ENCODE data around the gene WDR38. TPM values are rescaled to one million over a fixed set of nuclear protein-coding genes. Genes with fewer than 3 reads are reported as not detected.
"Not testable (repeated sequence)": the region's sequence is repeated elsewhere in the genome, so short reads cannot be mapped to it uniquely, and the experiment has no call there.

The WDR38 gene
- total RNA-seq, 1 donor from 2014 or later, result not detected

DNA sequence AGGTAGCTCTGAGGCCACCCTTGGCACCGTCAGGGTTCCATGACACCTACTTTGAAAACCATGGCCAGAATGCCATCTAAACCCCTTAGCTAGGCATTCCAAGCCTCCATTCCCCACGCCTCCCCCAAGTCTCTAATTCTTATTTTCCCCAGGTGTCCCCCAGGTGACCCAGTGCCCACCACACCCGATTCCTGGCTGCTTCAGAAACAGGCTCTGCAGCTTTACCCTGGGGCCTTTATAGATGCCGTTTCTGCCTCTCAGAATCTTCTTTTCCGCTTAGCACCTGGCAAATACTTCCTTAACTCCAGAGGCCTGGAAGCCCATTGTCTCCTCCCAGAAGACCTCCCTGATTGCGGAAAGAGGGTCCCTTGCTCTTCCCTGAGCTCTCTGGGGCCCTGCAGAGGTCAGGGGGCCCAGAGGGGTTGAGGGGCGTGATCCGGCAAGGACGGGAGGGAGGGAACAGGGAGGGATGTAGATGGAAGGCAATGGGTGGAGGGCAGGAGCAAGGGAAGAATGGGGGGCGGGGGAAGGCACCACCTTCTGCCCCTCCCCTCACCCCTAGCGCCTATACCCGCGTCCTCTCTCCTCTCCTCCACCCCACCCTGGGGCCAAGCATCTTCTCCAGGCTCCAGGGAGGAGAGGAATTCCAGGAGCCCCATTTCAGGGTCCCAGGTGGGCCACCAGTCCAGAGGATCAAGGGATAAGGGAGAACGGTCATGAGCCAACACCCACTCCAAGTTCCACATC is 12.0 kb upstream of the WDR38 start:
- DNase-seq (ENCODE audit: low read depth), result no peak
- no peaks in the 10 kb centered on the region for H3K27me3 ChIP-seq (ENCODE audit: insufficient read depth, low read length)
- H3K4me1 ChIP-seq (ENCODE audit: insufficient read depth, low read length), result peaks cover 5% of the 10 kb centered on the region
- no peaks in the 10 kb centered on the region for H3K4me1 Mint-ChIP-seq (ENCODE audit: low read depth, unreplicated experiment)
- no peaks in the 10 kb centered on the region for H3K36me3 ChIP-seq (ENCODE audit: insufficient read depth, low read length)
- no peak for TF ChIP-seq EZH2 (IDR thresholded peaks at IDR 0.05; ENCODE audit: insufficient read depth, low read length)
- TF ChIP-seq, protein P1, sequence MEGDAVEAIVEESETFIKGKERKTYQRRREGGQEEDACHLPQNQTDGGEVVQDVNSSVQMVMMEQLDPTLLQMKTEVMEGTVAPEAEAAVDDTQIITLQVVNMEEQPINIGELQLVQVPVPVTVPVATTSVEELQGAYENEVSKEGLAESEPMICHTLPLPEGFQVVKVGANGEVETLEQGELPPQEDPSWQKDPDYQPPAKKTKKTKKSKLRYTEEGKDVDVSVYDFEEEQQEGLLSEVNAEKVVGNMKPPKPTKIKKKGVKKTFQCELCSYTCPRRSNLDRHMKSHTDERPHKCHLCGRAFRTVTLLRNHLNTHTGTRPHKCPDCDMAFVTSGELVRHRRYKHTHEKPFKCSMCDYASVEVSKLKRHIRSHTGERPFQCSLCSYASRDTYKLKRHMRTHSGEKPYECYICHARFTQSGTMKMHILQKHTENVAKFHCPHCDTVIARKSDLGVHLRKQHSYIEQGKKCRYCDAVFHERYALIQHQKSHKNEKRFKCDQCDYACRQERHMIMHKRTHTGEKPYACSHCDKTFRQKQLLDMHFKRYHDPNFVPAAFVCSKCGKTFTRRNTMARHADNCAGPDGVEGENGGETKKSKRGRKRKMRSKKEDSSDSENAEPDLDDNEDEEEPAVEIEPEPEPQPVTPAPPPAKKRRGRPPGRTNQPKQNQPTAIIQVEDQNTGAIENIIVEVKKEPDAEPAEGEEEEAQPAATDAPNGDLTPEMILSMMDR (IDR thresholded peaks at IDR 0.05; ENCODE audit: insufficient read depth, low read depth, low read length), result no peak
- no peaks in the 10 kb centered on the region for H3K9me3 ChIP-seq (ENCODE audit: insufficient read depth, low read depth, low read length)
- H3K27me3 Mint-ChIP-seq (ENCODE audit: low read depth, unreplicated experiment), result no peaks in the 10 kb centered on the region
- H3K9ac ChIP-seq (ENCODE audit: low read length), result no peak overlapping the region
- no peak overlapping the region for H3K4me3 ChIP-seq (ENCODE audit: insufficient read depth, low read depth, low read length)
- H3K36me3 Mint-ChIP-seq (ENCODE audit: low read depth, unreplicated experiment), result no peaks in the 10 kb centered on the region
- H3K4me3 Mint-ChIP-seq (ENCODE audit: unreplicated experiment), result no peak overlapping the region
- H3K4me2 ChIP-seq (ENCODE audit: low read length), result no peak overlapping the region
- no peak overlapping the region for H3K27ac ChIP-seq (ENCODE audit: low read depth, low read length)
- no peak overlapping the region for H2AFZ ChIP-seq (ENCODE audit: low read depth, low read length)
- no peaks in the 10 kb centered on the region for H3K9me3 Mint-ChIP-seq (ENCODE audit: unreplicated experiment)
- H4K20me1 ChIP-seq (ENCODE audit: insufficient read depth, low read length), result no peaks in the 10 kb centered on the region
- H3K79me2 ChIP-seq (ENCODE audit: insufficient read depth, low read length), result no peaks in the 10 kb centered on the region
- no peak for FAIRE-seq
- H3K27ac Mint-ChIP-seq (ENCODE audit: unreplicated experiment), result no peak overlapping the region

DNA sequence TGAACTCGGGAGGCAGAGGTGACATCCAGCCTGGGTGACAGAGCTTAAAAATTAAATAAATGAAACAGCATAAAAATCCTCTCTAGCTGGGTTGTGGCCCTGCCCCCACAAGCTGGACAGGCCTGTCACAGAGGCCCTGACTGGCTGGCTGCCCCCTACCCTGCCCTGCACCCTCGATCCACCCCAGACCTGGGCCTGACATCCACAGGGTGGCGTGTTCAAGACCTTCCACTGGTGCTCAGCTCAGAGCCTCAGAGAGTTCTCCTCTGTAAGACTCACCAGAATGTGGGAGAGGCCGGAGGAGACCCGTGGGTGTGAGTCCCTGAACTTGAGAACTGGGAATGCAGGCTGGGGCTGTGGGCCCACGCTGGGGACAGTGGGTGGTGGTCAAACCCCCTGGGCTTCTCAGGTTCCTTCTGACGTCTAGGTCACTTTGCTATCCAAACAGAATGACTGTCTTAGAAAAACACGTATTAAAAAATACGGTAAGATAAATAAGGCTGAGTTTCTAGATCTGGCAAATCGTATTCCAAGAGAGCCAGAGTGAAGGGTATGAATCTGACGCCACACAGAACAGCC is 9.7 kb upstream of the WDR38 start:
- Mint-ChIP-seq H3K4me1 (ENCODE audit: low read depth, unreplicated experiment) (no peaks in the 10 kb centered on the region), H3K27me3 (ENCODE audit: low read depth, unreplicated experiment) (no peaks in the 10 kb centered on the region), H3K9me3 (ENCODE audit: unreplicated experiment) (no peaks in the 10 kb centered on the region), H3K36me3 (ENCODE audit: low read depth, unreplicated experiment) (no peaks in the 10 kb centered on the region), H3K27ac (ENCODE audit: unreplicated experiment) (no peak overlapping the region), H3K4me3 (ENCODE audit: unreplicated experiment) (no peak overlapping the region)
- no peak overlapping the region for H3K9ac ChIP-seq (ENCODE audit: low read length)
- H3K27ac ChIP-seq (ENCODE audit: low read depth, low read length), result no peak overlapping the region
- no peaks in the 10 kb centered on the region for H3K27me3 ChIP-seq (ENCODE audit: insufficient read depth, low read length)
- no peaks in the 10 kb centered on the region for H3K79me2 ChIP-seq (ENCODE audit: insufficient read depth, low read length)
- H3K4me2 ChIP-seq (ENCODE audit: low read length), result no peak overlapping the region
- TF ChIP-seq, protein P1 (IDR thresholded peaks at IDR 0.05; ENCODE audit: insufficient read depth, low read depth, low read length), result no peak
- no peak for TF ChIP-seq EZH2 (IDR thresholded peaks at IDR 0.05; ENCODE audit: insufficient read depth, low read length)
- no peaks in the 10 kb centered on the region for H3K36me3 ChIP-seq (ENCODE audit: insufficient read depth, low read length)
- H2AFZ ChIP-seq (ENCODE audit: low read depth, low read length), result no peak overlapping the region
- no peak for FAIRE-seq
- no peak overlapping the region for H3K4me3 ChIP-seq (ENCODE audit: insufficient read depth, low read depth, low read length)
- no peaks in the 10 kb centered on the region for H3K9me3 ChIP-seq (ENCODE audit: insufficient read depth, low read depth, low read length)
- no peaks in the 10 kb centered on the region for H4K20me1 ChIP-seq (ENCODE audit: insufficient read depth, low read length)
- H3K4me1 ChIP-seq (ENCODE audit: insufficient read depth, low read length), result peaks cover 5% of the 10 kb centered on the region
- no peak for DNase-seq (ENCODE audit: low read depth)

DNA sequence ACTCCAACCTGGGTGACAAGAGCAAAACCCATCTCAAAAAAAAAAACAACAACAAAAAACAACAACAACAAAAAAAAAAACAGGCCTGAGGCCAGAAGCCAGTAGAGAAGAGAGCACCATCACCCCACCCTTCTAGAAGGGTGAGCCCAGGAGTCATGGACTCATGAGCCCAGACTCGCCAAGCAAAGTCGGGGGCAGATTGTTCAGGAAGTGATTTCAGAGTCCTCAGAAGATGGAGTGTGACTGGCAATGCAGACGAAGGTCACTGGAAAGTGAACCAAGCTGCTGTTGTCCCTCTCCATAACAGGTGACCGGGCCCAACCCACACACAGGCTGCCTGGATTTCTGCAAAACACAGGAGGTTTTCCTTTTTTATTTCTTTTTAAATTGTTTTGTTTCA is 9.0 kb upstream of the WDR38 start:
- Histone ChIP-seq H3K9ac (ENCODE audit: low read length) (no peak overlapping the region), H3K4me1 (ENCODE audit: insufficient read depth, low read length) (peaks cover 5% of the 10 kb centered on the region), H3K36me3 (ENCODE audit: insufficient read depth, low read length) (no peaks in the 10 kb centered on the region), H2AFZ (ENCODE audit: low read depth, low read length) (no peak overlapping the region), H3K27ac (ENCODE audit: low read depth, low read length) (no peak overlapping the region), H4K20me1 (ENCODE audit: insufficient read depth, low read length) (no peaks in the 10 kb centered on the region), H3K9me3 (ENCODE audit: insufficient read depth, low read depth, low read length) (no peaks in the 10 kb centered on the region), H3K4me2 (ENCODE audit: low read length) (no peak overlapping the region), H3K79me2 (ENCODE audit: insufficient read depth, low read length) (no peaks in the 10 kb centered on the region), H3K27me3 (ENCODE audit: insufficient read depth, low read length) (no peaks in the 10 kb centered on the region), H3K4me3 (ENCODE audit: insufficient read depth, low read depth, low read length) (no peak overlapping the region)
- FAIRE-seq (no peak), DNase-seq (ENCODE audit: low read depth) (no peak)
- Mint-ChIP-seq H3K27me3 (ENCODE audit: low read depth, unreplicated experiment) (no peaks in the 10 kb centered on the region), H3K4me1 (ENCODE audit: low read depth, unreplicated experiment) (no peaks in the 10 kb centered on the region), H3K9me3 (ENCODE audit: unreplicated experiment) (no peaks in the 10 kb centered on the region), H3K27ac (ENCODE audit: unreplicated experiment) (peak overlapping the region; percentile 34), H3K4me3 (ENCODE audit: unreplicated experiment) (no peak overlapping the region), H3K36me3 (ENCODE audit: low read depth, unreplicated experiment) (no peaks in the 10 kb centered on the region)
- TF ChIP-seq, protein P1 (IDR thresholded peaks at IDR 0.05; ENCODE audit: insufficient read depth, low read depth, low read length), result no peak
- no peak for TF ChIP-seq EZH2 (IDR thresholded peaks at IDR 0.05; ENCODE audit: insufficient read depth, low read length)

DNA sequence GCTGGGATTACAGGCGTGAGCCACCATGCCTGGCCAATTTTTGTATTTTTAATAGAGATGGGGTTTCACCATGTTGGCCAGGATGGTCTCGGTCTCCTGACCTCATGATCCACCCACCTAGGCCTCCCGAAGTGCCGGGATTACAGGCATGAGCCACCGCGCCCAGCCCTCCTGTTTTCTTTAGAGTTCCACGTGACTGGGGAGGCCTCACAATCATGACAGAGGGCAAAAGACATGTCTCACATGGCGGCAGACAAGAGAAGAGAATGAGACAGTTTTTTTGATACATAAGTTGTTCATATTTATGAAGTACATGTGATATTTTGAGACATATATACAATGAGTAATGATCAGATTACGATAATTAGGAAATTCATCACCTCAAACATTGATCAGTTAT is 6.8 kb upstream of the WDR38 start:
- not testable (repeated sequence) for H3K9me3 ChIP-seq (ENCODE audit: insufficient read depth, low read depth, low read length); H3K36me3 Mint-ChIP-seq (ENCODE audit: low read depth, unreplicated experiment); H3K4me2 ChIP-seq (ENCODE audit: low read length); FAIRE-seq; H2AFZ ChIP-seq (ENCODE audit: low read depth, low read length); H4K20me1 ChIP-seq (ENCODE audit: insufficient read depth, low read length); H3K79me2 ChIP-seq (ENCODE audit: insufficient read depth, low read length); H3K27ac Mint-ChIP-seq (ENCODE audit: unreplicated experiment); H3K4me1 ChIP-seq (ENCODE audit: insufficient read depth, low read length); DNase-seq (ENCODE audit: low read depth); H3K4me3 ChIP-seq (ENCODE audit: insufficient read depth, low read depth, low read length); H3K27me3 ChIP-seq (ENCODE audit: insufficient read depth, low read length); H3K9ac ChIP-seq (ENCODE audit: low read length); H3K27me3 Mint-ChIP-seq (ENCODE audit: low read depth, unreplicated experiment); H3K27ac ChIP-seq (ENCODE audit: low read depth, low read length); H3K36me3 ChIP-seq (ENCODE audit: insufficient read depth, low read length); H3K9me3 Mint-ChIP-seq (ENCODE audit: unreplicated experiment); H3K4me1 Mint-ChIP-seq (ENCODE audit: low read depth, unreplicated experiment); H3K4me3 Mint-ChIP-seq (ENCODE audit: unreplicated experiment)
